MM.1S (cell line): ENCODE results near the gene GGA2.

ENCODE experiments used
- EZH2 ChIP-seq: fragments of 300-600 bp; sonication (generic); optimal IDR thresholded peaks from 2 replicates; pipeline ENCODE3; 2017; ENCODE audit warnings: low read depth, mild to moderate bottlenecking, antibody characterized with exemption, low read length, mixed read lengths
- TF ChIP-seq, protein P1 (sequence below): fragments of 300-600 bp; sonication (generic); IDR thresholded peaks from 2 replicates; pipeline ENCODE4 v1.5.1; 2016; ENCODE audit warnings: antibody characterized with exemption, low read length, mixed read lengths

DNA sequence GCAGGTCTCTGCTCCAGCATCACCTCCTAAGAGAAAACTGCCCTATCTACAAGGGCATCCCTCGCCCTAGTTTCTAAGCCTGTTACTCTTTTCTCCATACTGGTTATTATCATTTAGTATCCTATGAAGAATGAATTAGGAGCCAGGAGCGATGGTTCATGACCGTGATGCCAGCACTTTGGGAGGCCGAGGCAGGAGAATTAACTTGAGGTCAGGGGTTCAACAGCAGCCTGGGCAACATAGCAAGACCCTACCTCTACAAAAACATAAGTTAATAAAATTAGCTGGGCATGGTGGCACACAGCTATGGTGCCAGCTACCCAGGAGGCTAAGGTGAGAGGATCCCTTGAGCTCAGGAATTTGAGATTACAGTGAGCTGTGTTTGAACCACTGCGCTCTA, 39.6 kb upstream of the GGA2 start:
- TF ChIP-seq, protein P1, sequence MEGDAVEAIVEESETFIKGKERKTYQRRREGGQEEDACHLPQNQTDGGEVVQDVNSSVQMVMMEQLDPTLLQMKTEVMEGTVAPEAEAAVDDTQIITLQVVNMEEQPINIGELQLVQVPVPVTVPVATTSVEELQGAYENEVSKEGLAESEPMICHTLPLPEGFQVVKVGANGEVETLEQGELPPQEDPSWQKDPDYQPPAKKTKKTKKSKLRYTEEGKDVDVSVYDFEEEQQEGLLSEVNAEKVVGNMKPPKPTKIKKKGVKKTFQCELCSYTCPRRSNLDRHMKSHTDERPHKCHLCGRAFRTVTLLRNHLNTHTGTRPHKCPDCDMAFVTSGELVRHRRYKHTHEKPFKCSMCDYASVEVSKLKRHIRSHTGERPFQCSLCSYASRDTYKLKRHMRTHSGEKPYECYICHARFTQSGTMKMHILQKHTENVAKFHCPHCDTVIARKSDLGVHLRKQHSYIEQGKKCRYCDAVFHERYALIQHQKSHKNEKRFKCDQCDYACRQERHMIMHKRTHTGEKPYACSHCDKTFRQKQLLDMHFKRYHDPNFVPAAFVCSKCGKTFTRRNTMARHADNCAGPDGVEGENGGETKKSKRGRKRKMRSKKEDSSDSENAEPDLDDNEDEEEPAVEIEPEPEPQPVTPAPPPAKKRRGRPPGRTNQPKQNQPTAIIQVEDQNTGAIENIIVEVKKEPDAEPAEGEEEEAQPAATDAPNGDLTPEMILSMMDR, result no peak
- no peak for TF ChIP-seq EZH2
